ENCODE results near the gene CELSR2. TPM values are rescaled to one million over a fixed set of nuclear protein-coding genes. Genes with fewer than 3 reads are reported as not detected.
A peak's percentile ranks its signal among the peaks of the same experiment; 100 is the strongest.

The CELSR2 gene
- total RNA-seq, 1 experiment from 2014 or later: 30.2 TPM

- intact Hi-C loops (cut with micrococcal nuclease; ENCODE audit: unreplicated experiment): loop anchor here (1.0 kb wide), 1 partner anchor 10 kb away; the partner anchor contains the start of gene CELSR2
- no TSS peak for BruUV-seq (replicated peaks)
- POLR2A ChIA-PET (ENCODE audit: low non-redundant PET): interaction anchor here (1.0 to 1.1 kb wide), 2 partner anchors 10 to 25 kb away, joined by 3 to 5 read pairs; no protein-coding TSS in a partner anchor
These were observed 9.8 kb upstream of the CELSR2 start for GRCh38 chr1:109239409-109240068.

GRCh38 chr1:109240158-109241152, 8.9 kb upstream of the CELSR2 start:
- H3K27me3 ChIP-seq (replicated peaks; ENCODE audit: insufficient read depth, low read depth, low read length, poor library complexity): no peaks in the 10 kb centered on the region
- no peak for TF ChIP-seq CTCF (conservative IDR thresholded peaks at IDR 0.05; ENCODE audit: low read depth, low read length)
- TF ChIP-seq EZH2 (IDR thresholded peaks at IDR 0.05; ENCODE audit: borderline replicate concordance, low read depth, low read length, poor library complexity, severe bottlenecking): no peak
- H3K27ac ChIP-seq (ENCODE audit: low read depth, low read length, poor library complexity, severe bottlenecking): peak overlapping the region; percentile 49
- intact Hi-C loops (cut with micrococcal nuclease; ENCODE audit: unreplicated experiment): loop anchor here (1.0 kb wide), 1 partner anchor 9 kb away; the partner anchor contains the start of gene CELSR2
- CTCF ChIA-PET: interaction anchor here (0.6 to 1.1 kb wide), 4 partner anchors 9 to 159 kb away, joined by 3 to 7 read pairs (median 4); partner anchors contain the start of gene CELSR2
- DNase-seq (ENCODE audit: low spot score): peak; percentile 94
- H3K9me3 ChIP-seq (ENCODE audit: low read depth, low read length, poor library complexity, severe bottlenecking): no peaks in the 10 kb centered on the region
- no TSS peak for BruUV-seq (replicated peaks)
- peaks cover 26% of the 10 kb centered on the region for H3K4me1 ChIP-seq (ENCODE audit: insufficient read depth, low read length, poor library complexity, severe bottlenecking)
- POLR2A ChIA-PET (ENCODE audit: low non-redundant PET): interaction anchor here (0.5 to 1.1 kb wide), 2 partner anchors 11 to 14 kb away, joined by 3 read pairs; no protein-coding TSS in a partner anchor
- no peak overlapping the region for H3K4me3 ChIP-seq (ENCODE audit: low read depth, low read length, poor library complexity, severe bottlenecking)
- peaks cover 38% of the 10 kb centered on the region for H3K36me3 ChIP-seq (ENCODE audit: insufficient read depth, low read length, poor library complexity, severe bottlenecking)

More at GRCh38 chr1:109239409-109240068, 9.8 kb upstream of the CELSR2 start:
- no peaks in the 10 kb centered on the region for H3K27me3 ChIP-seq (replicated peaks; ENCODE audit: insufficient read depth, low read depth, low read length, poor library complexity)
- H3K27ac ChIP-seq (ENCODE audit: low read depth, low read length, poor library complexity, severe bottlenecking): peak overlapping the region; percentile 49
- H3K4me1 ChIP-seq (ENCODE audit: insufficient read depth, low read length, poor library complexity, severe bottlenecking): peaks cover 26% of the 10 kb centered on the region
- H3K9me3 ChIP-seq (ENCODE audit: low read depth, low read length, poor library complexity, severe bottlenecking): no peaks in the 10 kb centered on the region
- peak; percentile 60 for DNase-seq (ENCODE audit: low spot score)
- H3K4me3 ChIP-seq (ENCODE audit: low read depth, low read length, poor library complexity, severe bottlenecking): no peak overlapping the region
- TF ChIP-seq CTCF (conservative IDR thresholded peaks at IDR 0.05; ENCODE audit: low read depth, low read length) (peak; percentile 69), EZH2 (IDR thresholded peaks at IDR 0.05; ENCODE audit: borderline replicate concordance, low read depth, low read length, poor library complexity, severe bottlenecking) (no peak)
- CTCF ChIA-PET: interaction anchor here (0.6 to 1.1 kb wide), 4 partner anchors 10 to 160 kb away, joined by 3 to 8 read pairs (median 6); partner anchors contain the start of gene CELSR2
- H3K36me3 ChIP-seq (ENCODE audit: insufficient read depth, low read length, poor library complexity, severe bottlenecking): peaks cover 45% of the 10 kb centered on the region

- no peak overlapping the region for H3K27ac ChIP-seq (ENCODE audit: low read depth, low read length, poor library complexity, severe bottlenecking)
- BruUV-seq (replicated peaks): no TSS peak
- ChIA-PET CTCF (interaction anchor here (1.0 kb wide), 1 partner anchor 40 kb away, joined by 3 read pairs; no protein-coding TSS in a partner anchor), POLR2A (ENCODE audit: low non-redundant PET) (interaction anchor here (0.7 kb wide), 2 partner anchors 178 to 708 kb away, joined by 6 to 9 read pairs; no protein-coding TSS in a partner anchor)
- H3K9me3 ChIP-seq (ENCODE audit: low read depth, low read length, poor library complexity, severe bottlenecking): no peaks in the 10 kb centered on the region
- H3K4me1 ChIP-seq (ENCODE audit: insufficient read depth, low read length, poor library complexity, severe bottlenecking): peaks cover 26% of the 10 kb centered on the region
- peaks cover 29% of the 10 kb centered on the region for H3K36me3 ChIP-seq (ENCODE audit: insufficient read depth, low read length, poor library complexity, severe bottlenecking)
- no peak for DNase-seq (ENCODE audit: low spot score)
- H3K27me3 ChIP-seq (replicated peaks; ENCODE audit: insufficient read depth, low read depth, low read length, poor library complexity): no peaks in the 10 kb centered on the region
- H3K4me3 ChIP-seq (ENCODE audit: low read depth, low read length, poor library complexity, severe bottlenecking): no peak overlapping the region
- TF ChIP-seq EZH2 (IDR thresholded peaks at IDR 0.05; ENCODE audit: borderline replicate concordance, low read depth, low read length, poor library complexity, severe bottlenecking): no peak
- no peak for TF ChIP-seq CTCF (conservative IDR thresholded peaks at IDR 0.05; ENCODE audit: low read depth, low read length)
- intact Hi-C loops (cut with micrococcal nuclease; ENCODE audit: unreplicated experiment): no loop called here
These were observed 8.0 kb upstream of the CELSR2 start for GRCh38 chr1:109241344-109241743.
